Measurements from ENCODE around the gene RHOB.
"Not testable (repeated sequence)": the region's sequence is repeated elsewhere in the genome, so short reads cannot be mapped to it uniquely, and the experiment has no call there.

RHOB gene

GRCh38 chr2:20476950-20477349 lies 30.1 kb downstream of the RHOB start:
- DNase-seq: no peak

GRCh38 chr2:20478961-20479360 lies 32.1 kb downstream of the RHOB start:
- no peak for DNase-seq

- no peak for DNase-seq
These were observed 33.0 kb downstream of the RHOB start for GRCh38 chr2:20479835-20480234.

- no peak for DNase-seq
These were observed 34.0 kb downstream of the RHOB start for GRCh38 chr2:20480913-20481312.

GRCh38 chr2:20481798-20482405 lies 35.0 kb downstream of the RHOB start:
- DNase-seq: no peak

- DNase-seq: no peak
These were observed 35.9 kb downstream of the RHOB start for GRCh38 chr2:20482725-20483124.

GRCh38 chr2:20483194-20483895 lies 36.5 kb downstream of the RHOB start:
- no peak for DNase-seq

GRCh38 chr2:20484034-20484617 lies 37.3 kb downstream of the RHOB start:
- no peak for DNase-seq

GRCh38 chr2:20484810-20485611 lies 38.1 kb downstream of the RHOB start:
- no peak for DNase-seq

GRCh38 chr2:20485612-20486388 lies 38.9 kb downstream of the RHOB start:
- no peak for DNase-seq

GRCh38 chr2:20486571-20486970 lies 39.7 kb downstream of the RHOB start:
- no peak for DNase-seq

- no peak for DNase-seq
These were observed 40.1 kb downstream of the RHOB start for GRCh38 chr2:20487030-20487391.

GRCh38 chr2:20487392-20488174 lies 40.7 kb downstream of the RHOB start:
- no peak for DNase-seq

GRCh38 chr2:20488201-20488641 lies 41.3 kb downstream of the RHOB start:
- DNase-seq: no peak

GRCh38 chr2:20488782-20489181 lies 41.9 kb downstream of the RHOB start:
- no peak for DNase-seq

- no peak for DNase-seq
These were observed 43.7 kb downstream of the RHOB start for GRCh38 chr2:20490300-20491181.

- DNase-seq: no peak
These were observed 45.1 kb downstream of the RHOB start for GRCh38 chr2:20491739-20492531.

- not testable (repeated sequence) for DNase-seq
These were observed 46.2 kb downstream of the RHOB start for GRCh38 chr2:20493095-20493494.

GRCh38 chr2:20494241-20494640 lies 47.4 kb downstream of the RHOB start:
- DNase-seq: no peak

Data from activated CD4-positive, alpha-beta T cell treated with anti-CD3 and anti-CD28 coated beads, Interleukin-10, Interleukin-2, amounts not matched to agents 100 ng/mL and 50 ng/mL, durations not matched to agents 16 hours and 8 hours (primary cell).